GM19023 (cell line): ENCODE results near the gene YIF1A.
"Not testable (repeated sequence)": the region's sequence is repeated elsewhere in the genome, so short reads cannot be mapped to it uniquely, and the experiment has no call there.

ENCODE experiments used
- ATAC-seq: cut with Tn5 transposase; IDR thresholded peaks from one replicate; pipeline ENCODE4 v1.9.1; 2021; ENCODE audit warnings: mild to moderate bottlenecking, moderate library complexity; ENCODE audit not compliant: unreplicated experiment

The YIF1A gene

DNA sequence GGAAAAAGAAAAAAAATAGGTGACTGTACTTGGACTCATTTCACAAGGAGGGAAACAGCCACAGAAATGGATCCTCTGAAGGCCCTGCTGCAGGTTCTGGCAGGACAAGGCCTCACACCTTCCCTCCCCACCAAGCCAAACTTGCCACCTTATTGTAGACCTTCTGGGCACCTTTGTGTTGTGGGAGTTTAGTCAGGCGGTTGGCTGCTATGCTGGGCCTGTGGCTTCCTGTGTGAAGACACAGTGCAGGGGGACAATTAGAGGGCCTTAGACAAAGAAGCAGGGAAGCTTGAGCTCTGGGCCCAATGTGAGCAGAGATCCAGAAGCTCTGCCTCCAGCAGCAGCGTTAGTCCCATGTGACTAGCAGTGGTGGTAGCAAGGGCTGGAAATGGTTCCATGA, 16.3 kb downstream of the YIF1A start:
- no peak for ATAC-seq

DNA sequence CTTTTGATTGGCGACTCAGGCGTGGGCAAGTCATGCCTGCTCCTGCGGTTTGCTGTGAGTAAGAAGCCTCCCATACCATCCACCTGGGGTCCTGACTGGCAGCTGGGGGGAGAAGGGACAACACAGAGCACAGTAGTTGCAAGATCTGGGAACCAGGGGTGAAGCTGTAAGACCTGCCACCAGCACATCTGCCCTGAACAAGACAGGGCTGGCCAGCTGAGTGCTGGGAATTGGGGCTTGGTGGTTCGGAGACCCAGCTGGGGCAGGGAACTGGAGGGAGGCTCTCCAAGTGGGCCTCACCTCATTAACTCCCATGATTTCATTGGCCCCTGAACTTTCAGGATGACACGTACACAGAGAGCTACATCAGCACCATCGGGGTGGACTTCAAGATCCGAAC, 17.1 kb downstream of the YIF1A start:
- ATAC-seq: no peak

DNA sequence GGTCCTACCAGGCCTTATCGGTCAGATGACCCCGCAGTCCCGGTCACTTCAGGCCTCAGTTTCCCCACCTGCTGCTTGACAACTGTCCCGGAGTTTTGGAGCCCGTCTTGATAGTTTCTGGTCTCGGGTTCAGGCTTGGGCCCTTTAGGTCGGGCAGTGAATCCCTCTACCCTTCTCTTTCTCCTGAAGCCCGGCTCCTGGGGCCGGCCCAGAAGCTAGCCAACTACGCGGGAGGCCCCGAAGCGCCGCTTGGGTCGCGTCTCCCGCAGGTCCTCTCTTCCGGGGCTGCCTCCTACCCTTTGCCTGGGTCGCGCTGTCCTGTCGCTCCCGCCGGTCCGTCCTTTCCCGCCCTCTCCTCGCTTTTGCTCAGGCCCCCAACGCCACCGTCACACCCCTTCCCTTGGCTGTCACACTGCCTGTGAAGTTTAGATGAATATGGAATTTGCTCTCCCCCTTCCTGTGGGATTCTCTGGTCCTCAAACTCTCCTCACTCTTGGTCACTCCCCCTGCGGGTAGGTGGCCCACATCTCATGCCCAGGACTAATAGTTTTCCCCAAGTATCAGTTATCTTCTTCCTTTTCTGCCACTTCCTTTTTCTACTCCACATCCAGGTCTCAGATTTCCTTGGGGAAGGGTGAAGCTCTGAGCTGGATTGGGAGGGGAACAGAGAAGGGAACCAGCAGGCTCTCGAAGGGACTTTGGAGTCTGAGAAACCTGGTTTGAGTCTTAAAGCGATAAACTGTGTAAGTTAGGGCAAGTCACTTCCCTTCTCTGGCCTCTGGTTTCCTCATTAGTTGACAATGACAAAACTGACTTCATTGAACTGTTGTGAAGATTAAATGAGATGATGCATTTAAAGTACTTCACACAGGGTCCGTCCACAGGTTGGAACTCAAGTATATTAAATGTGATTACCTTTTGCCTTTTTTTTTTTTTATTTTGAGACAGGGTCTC, 19.7 kb downstream of the YIF1A start:
- no peak for ATAC-seq

DNA sequence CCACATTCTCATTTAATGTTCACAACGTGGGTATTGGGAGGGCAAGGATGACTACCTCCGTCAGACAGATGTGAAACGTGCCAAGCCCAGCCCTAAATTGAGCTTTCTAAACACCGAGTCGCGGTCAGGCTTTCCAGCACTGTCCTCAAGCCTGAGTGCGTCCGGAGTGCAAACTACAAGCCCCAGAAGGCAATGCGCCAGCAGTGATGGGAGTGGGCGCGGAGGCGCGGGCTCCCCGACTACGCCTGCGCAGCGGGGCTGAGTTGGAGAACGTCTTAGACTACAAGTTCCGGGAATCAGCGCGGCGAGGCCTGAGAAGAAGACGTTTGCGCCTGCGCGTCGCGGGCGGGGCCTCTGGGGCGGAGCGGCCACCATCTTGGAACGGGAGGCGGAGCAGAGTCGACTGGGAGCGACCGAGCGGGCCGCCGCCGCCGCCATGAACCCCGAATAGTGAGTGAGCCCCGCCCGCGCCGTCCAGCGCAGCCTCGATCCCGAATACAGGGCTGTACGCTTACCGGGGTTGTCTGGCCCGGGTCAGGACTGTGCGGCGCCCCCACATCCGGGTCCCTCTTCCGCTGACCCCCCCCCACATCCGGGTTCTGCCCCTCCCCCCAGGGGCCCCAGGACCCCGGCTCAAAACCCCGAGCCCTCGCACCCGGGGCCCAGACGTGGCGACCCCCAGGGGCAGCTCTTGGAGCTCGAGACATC, 20.5 kb downstream of the YIF1A start, which contains the start of gene RAB1B:
RAB1B (plus strand) TSS at position 396 of the 708 bp plus-strand sequence; CDS start at position 437, 41 bp downstream.
- ATAC-seq: peak; percentile 81

DNA sequence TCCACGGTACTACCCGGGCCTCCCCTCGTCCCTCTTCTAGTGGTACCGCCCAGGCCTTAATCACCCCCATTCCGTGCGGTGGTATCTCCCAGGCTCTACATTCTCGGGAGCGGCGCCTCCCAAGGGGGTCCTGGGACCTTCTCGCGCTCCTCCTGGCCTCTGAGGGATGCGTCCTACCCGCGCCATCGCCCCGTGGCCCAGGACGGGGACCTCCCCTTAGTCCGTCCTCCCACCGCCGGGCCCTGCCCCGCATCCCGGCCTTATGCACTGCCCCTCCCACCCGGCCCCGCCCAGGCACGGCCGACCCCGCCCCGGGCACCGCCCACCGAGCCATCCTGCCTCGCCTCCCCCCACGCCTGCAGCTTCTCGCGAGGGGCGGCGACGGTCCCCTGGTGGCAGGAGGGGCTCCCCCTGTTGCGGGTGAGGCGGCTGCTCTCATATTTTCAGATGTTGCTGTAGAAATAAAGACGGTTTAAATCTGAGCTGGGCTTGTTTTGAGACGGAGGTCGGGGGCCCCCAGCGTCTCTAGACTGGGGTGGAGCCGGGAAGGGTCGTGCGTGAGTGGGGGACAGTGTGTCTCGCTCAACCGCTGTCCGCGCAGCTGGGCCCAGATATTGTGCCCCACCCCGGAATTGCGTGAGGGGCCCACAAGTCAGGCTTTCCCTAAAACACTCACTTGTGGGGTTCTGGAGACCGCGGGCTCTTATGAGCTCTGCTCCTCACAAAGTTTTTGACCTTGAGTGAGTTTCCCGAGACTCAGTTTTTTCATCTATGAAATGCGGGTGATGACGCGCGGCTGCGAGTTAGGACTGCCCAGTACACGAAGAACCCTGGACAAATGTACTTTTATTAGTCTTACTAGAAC, 21.3 kb downstream of the YIF1A start:
- peak; percentile 46 for ATAC-seq

DNA sequence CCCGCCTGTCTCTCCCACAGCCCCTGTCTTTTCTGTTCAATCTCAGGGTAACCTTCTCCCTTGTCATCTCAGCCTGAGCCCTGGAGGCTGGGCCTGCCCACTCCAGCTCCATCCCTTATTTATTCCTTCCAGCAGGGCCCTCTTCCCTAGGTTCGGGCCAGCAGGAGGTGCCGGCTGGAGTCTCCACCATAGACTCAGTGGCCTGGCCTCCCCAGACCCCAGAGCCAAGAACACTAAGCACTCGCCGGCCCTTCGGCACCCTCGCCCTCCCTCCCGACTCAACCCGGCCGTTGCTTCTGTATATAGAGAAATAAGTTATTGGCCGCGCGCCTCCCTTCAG, 21.9 kb downstream of the YIF1A start:
- ATAC-seq: no peak

DNA sequence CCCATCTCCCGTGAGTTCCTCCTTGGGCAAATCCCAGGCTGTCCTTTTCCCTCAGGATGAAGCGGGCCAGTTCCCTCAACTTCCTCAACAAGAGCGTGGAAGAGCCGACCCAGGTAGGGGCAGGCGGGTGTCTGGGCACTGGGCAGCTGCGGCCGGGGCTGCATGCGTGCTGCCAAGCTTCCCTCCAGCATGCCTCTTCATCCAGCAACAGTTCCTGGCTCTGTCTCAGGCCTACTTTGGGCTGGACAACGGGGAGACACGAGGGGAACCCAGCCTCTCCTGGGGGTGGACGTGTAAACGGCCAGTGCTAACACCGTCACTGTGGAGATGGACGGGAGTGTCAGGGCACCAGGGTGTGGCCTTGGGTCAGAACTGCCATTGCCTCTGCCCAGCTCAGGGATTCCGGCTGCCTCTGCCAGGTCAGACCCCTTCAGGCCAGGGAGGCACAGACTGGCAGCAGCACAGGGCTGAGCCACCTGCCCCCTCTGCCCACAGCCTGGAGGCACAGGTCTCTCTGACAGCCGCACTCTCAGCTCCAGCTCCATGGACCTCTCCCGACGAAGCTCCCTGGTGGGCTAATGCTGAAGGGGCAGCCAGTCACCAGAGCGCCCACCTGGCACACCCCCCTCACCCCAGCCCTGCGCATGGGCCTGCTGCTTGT, 22.4 kb downstream of the YIF1A start:
- ATAC-seq: no peak

DNA sequence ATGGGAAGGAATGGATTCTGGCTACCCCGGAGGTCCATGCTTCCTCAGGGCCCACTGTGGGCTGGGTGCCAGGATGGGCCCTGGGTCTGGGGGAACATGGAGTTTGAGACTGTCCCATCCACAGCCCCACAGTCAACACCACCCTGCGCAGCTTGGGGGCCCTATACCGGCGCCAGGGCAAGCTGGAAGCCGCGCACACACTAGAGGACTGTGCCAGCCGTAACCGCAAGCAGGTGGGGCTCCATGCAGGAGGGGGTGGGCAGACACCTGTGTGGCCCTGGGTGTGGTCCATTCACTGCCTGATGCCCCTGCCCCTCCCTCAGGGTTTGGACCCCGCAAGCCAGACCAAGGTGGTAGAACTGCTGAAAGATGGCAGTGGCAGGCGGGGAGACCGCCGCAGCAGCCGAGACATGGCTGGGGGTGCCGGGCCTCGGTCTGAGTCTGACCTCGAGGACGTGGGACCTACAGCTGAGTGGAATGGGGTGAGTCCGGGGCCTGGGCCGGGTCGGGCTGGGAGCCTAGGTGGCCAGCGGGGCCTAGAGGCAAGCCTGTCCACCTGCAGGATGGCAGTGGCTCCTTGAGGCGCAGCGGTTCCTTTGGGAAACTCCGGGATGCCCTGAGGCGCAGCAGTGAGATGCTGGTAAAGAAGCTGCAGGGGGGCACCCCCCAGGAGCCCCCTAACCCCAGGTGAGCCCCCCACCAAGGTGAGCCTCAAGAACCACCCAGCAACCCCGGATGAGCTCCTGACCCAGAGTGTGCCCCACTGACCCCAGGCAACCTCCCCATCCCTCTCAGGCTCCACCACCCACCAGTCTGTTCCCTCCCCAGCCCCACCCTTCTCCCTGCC, 23.2 kb downstream of the YIF1A start:
- no peak for ATAC-seq

DNA sequence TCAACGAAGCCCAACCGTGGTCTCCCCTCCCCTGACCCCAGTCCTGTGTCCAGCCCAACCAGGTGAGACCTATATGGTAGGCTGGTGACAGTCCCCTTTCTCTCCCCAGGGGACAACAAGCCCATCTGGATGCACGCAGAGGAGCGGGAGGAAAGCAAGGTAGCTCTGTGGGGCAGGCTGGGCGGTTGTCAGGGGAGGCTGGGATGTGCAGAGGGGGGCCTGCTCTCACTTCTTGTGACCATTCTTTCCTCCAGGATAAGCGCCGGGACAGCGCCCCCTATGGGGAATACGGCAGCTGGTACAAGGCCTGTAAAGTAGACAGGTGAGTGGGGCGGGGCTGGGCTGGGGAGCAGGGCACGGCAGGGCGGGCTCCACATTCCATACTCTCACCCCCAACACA, 24.0 kb downstream of the YIF1A start:
- no peak for ATAC-seq

DNA sequence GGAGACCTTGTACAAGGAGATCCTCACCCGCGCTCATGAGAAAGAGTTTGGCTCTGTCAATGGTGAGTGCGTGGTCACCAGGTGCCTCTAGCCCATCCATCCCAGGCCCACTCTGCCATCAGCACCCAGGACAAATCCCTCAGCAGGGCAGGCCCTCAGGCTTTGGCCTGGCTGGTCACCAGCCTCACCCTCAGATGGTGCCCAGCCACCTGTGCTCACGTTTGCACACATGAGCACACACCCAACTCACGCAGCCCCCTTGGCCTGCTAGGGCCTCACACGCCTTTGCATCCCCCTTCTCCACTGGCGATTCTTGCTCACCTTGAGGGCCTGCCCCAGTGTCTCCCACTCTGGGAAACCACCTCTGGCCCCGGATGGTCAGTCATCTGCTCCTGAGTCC, 24.6 kb downstream of the YIF1A start:
- ATAC-seq: no peak

DNA sequence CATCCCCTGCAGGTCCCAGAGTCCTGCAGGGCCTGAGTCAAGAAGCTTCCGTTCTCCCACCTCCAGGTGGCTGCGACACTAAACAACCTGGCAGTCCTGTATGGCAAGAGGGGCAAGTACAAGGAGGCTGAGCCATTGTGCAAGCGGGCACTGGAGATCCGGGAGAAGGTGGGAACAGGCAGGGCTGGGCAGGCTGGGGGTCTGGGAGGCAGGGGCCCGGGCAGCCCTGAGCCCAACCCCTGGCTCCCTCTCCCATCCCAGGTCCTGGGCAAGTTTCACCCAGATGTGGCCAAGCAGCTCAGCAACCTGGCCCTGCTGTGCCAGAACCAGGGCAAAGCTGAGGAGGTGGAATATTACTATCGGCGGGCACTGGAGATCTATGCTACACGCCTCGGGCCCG, 25.2 kb downstream of the YIF1A start:
- ATAC-seq: no peak

DNA sequence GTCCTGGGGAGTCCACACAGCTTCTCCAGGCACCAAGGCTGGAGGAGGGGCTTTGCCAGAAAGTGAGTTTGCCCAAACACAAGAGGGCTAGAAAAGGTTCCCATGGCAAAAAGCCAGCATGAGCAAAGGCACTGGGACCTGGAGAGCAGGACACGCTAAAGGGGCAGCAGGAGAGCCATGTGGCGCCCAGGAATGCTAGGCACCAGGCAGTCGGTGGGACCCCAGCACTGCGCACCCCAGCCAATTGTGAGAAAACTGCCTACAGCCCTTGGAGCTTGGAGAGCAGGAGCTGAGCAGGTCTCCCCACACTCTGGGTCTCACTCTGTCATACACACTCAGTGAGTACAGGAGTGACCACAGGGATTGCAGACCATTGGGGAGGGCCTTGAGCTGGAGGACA, 25.7 kb downstream of the YIF1A start:
- no peak for ATAC-seq

DNA sequence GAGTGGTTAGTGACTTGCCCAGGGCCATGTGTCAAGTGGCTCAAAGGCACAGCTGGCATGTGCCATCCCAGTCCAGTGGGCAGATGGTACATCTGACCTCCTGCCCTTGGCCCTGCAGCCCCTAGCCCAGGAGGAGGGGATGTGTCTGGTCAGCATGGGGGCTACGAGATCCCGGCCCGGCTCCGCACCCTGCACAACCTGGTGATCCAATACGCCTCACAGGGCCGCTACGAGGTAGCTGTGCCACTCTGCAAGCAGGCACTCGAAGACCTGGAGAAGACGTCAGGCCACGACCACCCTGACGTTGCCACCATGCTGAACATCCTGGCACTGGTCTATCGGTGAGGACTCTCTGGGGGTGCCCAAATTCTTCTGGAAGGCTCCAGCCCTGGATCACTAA, 26.2 kb downstream of the YIF1A start:
- no peak for ATAC-seq

DNA sequence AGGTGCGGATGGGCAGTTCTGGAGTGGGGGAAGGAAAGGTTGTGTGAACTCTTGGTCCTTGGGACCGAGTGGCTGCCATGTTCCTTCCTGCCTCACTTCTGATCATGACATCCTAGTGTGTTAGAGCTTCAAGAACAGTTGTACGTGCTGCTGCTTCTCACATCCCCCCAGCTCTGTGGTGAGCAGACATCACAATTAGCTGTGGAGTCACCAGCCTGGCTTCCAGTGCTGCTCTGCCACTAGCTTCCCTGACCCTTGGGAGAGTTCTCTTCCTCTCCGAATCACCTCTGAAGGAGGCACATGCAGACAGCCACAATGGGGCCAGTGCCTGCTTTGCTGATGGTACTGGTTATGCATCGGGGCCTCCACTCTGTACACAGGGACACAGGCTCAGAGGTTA, 26.8 kb downstream of the YIF1A start:
- no peak for ATAC-seq

DNA sequence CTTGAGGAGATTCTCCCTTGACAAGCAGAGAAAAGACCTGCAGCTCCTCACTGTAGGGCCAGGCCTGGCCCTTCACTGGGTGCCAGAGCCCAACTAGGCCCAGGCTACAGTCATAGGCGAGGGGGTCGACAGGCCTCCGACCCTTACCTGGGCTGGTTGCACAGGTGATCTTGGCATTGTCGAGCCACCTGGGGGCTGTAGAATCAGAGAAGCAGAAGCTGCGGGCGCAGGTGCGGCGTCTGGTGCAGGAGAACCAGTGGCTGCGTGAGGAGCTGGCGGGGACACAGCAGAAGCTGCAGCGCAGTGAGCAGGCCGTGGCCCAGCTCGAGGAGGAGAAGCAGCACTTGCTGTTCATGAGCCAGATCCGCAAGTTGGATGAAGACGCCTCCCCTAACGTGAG, 27.4 kb downstream of the YIF1A start:
- ATAC-seq: no peak

DNA sequence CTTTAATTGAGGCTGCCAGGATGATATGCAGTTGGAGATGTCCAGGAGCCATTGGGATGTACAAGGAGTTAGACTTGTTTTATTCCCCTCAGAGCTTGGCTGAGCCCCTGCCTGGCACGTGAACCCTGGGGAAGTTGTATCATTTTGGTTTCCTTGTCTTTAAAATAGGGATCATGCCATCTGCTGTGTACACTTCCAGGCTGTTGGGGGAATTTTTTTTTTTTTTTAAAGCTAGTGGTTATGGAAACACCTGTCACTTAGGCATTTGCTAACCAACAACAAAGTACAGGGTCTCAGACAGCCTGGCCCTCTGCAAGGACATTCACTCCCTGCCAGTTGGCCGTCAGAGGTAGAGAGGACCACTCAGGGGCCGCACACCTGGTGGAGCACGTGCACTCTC, 29.0 kb downstream of the YIF1A start:
- ATAC-seq: no peak

DNA sequence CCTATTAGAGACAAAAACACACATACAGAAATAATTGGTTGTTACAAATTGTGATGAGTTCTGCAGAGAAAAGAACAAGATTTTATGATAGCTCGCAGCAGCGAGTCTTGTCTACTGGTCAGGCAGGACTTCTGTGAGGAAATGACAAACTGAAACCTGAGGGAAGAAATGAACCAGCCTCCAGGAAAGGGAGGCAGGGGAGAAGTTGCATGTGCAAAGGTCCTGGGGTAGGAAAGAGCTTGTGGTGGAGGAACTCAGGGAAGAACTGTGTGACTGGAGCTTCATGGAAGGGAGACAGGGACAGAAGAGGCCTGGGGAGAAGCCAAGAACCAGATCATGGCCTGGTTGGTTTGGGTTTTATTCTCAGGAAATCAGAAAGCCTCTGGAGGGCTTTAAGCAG, 29.7 kb downstream of the YIF1A start:
- ATAC-seq: no peak

DNA sequence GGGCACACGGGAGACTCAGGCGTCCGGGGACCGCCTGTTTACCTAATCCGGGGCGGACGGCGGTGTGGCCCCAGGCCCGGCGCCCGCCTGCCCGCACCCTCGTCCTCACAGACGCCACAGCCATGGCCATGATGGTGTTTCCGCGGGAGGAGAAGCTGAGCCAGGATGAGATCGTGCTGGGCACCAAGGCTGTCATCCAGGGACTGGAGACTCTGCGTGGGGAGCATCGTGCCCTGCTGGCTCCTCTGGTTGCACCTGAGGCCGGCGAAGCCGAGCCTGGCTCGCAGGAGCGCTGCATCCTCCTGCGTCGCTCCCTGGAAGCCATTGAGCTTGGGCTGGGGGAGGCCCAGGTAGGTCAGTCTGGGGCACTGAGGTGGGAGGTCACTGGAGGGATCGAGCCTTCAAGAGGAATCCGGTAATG, 30.5 kb downstream of the YIF1A start:
- no peak for ATAC-seq

DNA sequence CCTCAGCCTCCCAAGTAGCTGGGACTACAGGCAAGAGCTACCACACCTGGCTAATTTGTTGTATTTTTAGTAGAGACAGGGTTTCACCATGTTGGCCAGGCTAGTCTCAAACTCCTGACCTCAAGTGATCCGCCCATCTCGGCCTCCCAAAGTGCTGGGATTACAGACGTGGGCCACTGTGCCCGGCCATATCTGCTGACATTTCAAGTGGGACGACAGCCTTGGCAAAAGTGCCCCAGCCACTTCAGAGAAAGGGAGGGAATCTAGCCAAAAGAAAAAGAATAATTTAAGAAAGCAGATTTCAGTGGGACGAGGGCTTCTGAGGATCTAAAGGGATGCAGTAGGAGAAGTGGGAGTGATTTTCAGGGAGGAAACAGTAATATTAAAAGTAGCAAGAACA, 35.9 kb downstream of the YIF1A start:
- not testable (repeated sequence) for ATAC-seq

DNA sequence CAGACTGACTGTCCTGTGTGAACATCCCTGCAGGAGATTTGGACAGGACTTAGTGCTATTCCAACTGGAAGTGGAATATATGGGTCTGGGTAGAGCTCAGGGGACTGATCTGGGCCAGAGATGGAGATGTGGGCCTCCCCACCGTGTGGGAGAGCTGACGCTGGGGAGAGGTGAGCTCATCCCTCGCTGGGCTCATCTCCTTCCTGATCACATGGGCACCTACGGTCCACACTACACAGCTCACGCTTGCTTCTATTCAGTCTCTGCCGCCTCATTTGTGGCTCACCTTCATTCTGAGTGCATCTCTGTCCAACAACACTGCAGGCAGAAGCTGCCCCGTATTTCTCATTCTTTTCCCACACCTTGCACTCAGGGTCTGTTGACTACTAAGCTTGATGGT, 37.1 kb downstream of the YIF1A start:
- no peak for ATAC-seq
